Colonic mucosa (tissue), 4 donors: ENCODE measurements around the gene GNB1L. TPM values are rescaled to one million over a fixed set of nuclear protein-coding genes. Genes with fewer than 3 reads are reported as not detected.
"Not testable (repeated sequence)": the region's sequence is repeated elsewhere in the genome, so short reads cannot be mapped to it uniquely, and the experiment has no call there.

ENCODE experiments used
- DNase-seq: peaks from one replicate; pipeline ENCODE4 v3.0.0-alpha.2; 2020
- H3K27ac ChIP-seq: fragments of 200-600 bp; one replicate; pipeline ENCODE4 v1.8.0; 2021
- H3K27me3 ChIP-seq: fragments of 200-600 bp; one replicate; pipeline ENCODE4 v1.8.0; 2021
- H3K36me3 ChIP-seq: fragments of 200-600 bp; one replicate; pipeline ENCODE4 v1.8.0; 2021
- H3K4me1 ChIP-seq: fragments of 200-600 bp; one replicate; pipeline ENCODE4 v1.8.0; 2021; ENCODE audit warnings: mild to moderate bottlenecking
- H3K4me3 ChIP-seq: fragments of 200-600 bp; one replicate; pipeline ENCODE4 v1.8.0; 2021
- H3K9ac ChIP-seq, 2 donors: one replicate each; pipeline ENCODE4 v1.7.0; 2013; ENCODE audit warnings: control low read depth in 2 of 2, low read depth in 2 of 2, low read length in 2 of 2
- H3K9me3 ChIP-seq: fragments of 200-600 bp; one replicate; pipeline ENCODE4 v1.8.0; 2021
- intact Hi-C: fragments of 100-400 bp; cut with DNase I; formaldehyde crosslinking; loops from one replicate; pipeline ENCODE4 v1.14.1; 2022
- total RNA-seq, 2 donors: library from RNA; stranded (reverse); fragmentation: NEBNext Ultra II Directional in 1 of 2; extraction: Animal tissue kit (Norgen Biotek cat#: 25700) in 1 of 2; gene quantifications; one replicate each; pipeline ENCODE4 v1.2.1, GENCODE V29; 2021
- TF ChIP-seq, protein P1 (sequence below): fragments of 200-600 bp; IDR thresholded peaks from one replicate; pipeline ENCODE4 v1.8.0; 2022; ENCODE audit warnings: antibody characterized with exemption, mild to moderate bottlenecking
- donor health status: healthy.
- donor health status: DM: no; HTN: no; CAD: no.
- donor health status: DM: no; HTN: no; CAD: no.

Gene GNB1L
- total RNA-seq, 2 donors from 2014 or later = 4.4 to 10.2 TPM

DNA sequence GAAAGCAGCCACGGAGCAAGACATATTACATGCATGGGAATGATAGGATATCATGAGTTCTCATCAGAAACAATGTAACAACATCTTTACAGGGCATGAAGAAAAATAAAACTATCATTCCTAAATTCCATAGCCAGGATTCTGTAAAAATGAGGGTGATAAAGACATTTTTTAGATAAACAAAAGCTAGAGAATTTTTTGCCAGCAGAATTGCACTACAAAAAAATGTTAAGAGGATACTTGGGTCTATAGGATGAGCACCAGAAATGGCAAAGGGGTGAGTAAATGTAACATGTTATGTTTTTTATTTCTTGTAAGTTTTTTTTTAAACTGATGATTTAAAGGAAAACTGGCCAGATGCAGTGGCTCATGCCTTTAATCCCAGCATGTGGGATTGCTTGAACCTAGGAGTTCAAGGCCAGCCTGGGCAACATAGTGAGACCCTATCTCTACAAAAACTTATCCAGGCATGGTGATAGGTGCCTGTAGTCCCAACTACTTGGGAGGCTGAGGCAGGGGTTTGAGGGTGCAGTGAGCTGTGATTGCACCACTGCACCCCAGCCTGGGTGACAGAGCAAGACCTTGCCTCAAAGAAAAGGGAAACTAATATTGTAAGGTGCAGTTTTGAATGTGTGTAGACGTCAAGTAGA lies 60.9 kb downstream of the GNB1L start:
- Histone ChIP-seq H3K36me3 (no peaks in the 10 kb centered on the region), H3K9me3 (no peaks in the 10 kb centered on the region), H3K27ac (no peak overlapping the region), H3K4me3 (no peak overlapping the region), H3K27me3 (no peaks in the 10 kb centered on the region), H3K4me1 (no peaks in the 10 kb centered on the region), H3K9ac (no peak overlapping the region)
- TF ChIP-seq, protein P1, sequence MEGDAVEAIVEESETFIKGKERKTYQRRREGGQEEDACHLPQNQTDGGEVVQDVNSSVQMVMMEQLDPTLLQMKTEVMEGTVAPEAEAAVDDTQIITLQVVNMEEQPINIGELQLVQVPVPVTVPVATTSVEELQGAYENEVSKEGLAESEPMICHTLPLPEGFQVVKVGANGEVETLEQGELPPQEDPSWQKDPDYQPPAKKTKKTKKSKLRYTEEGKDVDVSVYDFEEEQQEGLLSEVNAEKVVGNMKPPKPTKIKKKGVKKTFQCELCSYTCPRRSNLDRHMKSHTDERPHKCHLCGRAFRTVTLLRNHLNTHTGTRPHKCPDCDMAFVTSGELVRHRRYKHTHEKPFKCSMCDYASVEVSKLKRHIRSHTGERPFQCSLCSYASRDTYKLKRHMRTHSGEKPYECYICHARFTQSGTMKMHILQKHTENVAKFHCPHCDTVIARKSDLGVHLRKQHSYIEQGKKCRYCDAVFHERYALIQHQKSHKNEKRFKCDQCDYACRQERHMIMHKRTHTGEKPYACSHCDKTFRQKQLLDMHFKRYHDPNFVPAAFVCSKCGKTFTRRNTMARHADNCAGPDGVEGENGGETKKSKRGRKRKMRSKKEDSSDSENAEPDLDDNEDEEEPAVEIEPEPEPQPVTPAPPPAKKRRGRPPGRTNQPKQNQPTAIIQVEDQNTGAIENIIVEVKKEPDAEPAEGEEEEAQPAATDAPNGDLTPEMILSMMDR = no peak
- intact Hi-C loops = no loop called here
- no peak for DNase-seq

DNA sequence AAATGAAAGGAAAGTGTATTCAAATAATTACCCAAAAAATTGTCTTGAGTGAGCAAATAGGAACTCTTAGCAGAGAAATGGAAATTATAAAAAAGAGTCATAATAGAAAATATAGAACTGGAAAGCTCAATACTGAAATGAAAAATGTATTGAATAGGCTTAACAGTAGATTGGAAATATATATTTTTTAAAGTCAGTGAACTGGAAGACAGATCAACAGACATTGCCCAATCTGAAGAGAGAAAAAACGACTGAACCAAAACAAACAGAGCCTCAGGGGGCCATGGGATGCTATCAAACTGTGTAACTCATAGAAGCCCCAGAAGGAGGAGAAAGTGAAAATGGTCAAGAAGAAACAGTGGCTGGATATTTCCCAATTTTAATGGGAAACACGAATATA lies 61.5 kb downstream of the GNB1L start:
- TF ChIP-seq, protein P1 = no peak
- H3K9ac ChIP-seq = no peak overlapping the region
- H3K9me3 ChIP-seq = no peaks in the 10 kb centered on the region
- H3K36me3 ChIP-seq = no peaks in the 10 kb centered on the region
- H3K27ac ChIP-seq = no peak overlapping the region
- no peak for DNase-seq
- H3K4me1 ChIP-seq = no peaks in the 10 kb centered on the region
- intact Hi-C loops = no loop called here
- no peaks in the 10 kb centered on the region for H3K27me3 ChIP-seq
- no peak overlapping the region for H3K4me3 ChIP-seq

DNA sequence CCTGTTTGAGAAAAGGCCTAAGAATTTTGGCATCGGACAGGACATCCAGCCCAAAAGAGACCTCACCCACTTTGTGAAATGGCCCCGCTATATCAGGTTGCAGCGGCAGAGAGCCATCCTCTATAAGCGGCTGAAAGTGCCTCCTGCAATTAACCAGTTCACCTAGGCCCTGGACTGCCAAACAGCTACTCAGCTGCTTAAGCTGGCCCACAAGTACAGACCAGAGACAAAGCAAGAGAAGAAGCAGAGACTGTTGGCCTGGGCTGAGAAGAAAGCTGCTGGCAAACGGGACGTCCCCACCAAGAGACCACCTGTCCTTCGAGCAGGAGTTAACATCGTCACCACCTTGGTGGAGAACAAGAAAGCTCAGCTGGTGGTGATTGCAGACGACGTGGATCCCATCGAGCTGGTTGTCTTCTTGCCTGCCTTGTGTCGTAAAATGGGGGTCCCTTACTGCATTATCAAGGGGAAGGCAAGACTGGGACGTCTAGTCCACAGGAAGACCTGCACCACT lies 62.2 kb downstream of the GNB1L start:
- intact Hi-C loops, H3K27ac ChIP-seq, H3K36me3 ChIP-seq, H3K9me3 ChIP-seq, H3K9ac ChIP-seq, H3K4me3 ChIP-seq, H3K27me3 ChIP-seq, H3K4me1 ChIP-seq, DNase-seq: not testable (repeated sequence)

DNA sequence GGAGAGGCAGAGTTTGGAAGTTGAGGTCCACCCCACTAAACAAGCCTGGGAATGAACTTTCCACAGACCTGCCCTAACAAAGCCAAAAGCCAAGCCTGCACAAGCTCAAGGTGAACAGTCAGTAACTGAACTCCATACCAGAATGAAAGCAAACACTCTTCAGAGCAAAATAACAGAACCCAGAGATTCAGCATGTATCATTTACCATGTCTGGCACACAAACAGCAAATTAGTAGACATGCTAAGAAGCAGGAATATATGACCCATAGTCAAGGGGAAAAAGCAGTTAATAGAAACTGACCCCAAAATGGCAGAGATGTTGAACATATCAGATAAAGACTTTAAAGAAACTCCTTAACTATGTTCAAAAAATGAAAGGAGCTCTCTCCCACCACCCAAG lies 62.8 kb downstream of the GNB1L start:
- TF ChIP-seq, protein P1 = no peak
- H3K9me3 ChIP-seq = no peaks in the 10 kb centered on the region
- no peak for DNase-seq
- no peaks in the 10 kb centered on the region for H3K4me1 ChIP-seq
- no peak overlapping the region for H3K27ac ChIP-seq
- intact Hi-C loops = no loop called here
- no peaks in the 10 kb centered on the region for H3K36me3 ChIP-seq
- no peak overlapping the region for H3K4me3 ChIP-seq
- no peaks in the 10 kb centered on the region for H3K27me3 ChIP-seq
- no peak overlapping the region for H3K9ac ChIP-seq

DNA sequence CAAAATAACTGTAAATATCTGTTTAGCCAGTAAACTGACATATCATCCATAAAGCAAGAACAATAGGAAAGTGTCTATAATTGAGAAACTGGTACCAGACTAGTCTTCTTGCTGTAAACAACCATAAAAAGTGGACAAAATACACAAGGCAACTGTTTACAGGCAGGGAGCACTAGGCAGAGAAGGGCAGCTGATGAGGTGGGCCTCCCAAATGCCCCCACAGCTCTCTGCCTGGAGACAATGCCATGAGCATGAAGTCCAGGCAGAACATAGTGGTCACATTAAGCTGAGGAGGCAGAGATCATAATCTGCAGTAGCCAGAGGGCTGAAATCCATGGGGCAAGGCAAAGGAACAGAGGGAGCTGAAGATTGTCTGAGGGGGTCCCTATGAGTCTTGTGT lies 63.4 kb downstream of the GNB1L start:
- Histone ChIP-seq H3K36me3 (no peaks in the 10 kb centered on the region), H3K9ac (no peak overlapping the region)
- TF ChIP-seq, protein P1 = no peak

DNA sequence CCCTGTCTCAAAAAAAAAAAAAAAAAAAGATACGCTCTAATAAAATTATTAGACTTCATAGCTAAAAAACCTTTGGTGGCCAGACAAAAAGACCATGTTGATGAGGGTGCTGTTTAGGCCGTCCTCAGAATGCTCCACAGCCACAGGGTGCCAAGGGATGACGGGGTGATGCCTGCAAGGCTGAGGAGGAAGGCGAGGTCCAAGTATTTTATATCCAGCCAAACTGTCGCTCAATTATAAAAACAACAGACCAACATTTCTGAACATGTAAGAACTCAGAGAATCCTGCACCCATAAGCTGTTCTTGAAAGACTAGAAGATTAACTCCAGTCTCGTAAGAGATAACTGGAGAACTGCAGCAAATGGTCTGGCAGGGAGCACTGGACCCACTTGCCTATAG lies 64.8 kb downstream of the GNB1L start:
- Histone ChIP-seq H3K36me3 (no peaks in the 10 kb centered on the region), H3K27ac (no peak overlapping the region), H3K4me3 (no peak overlapping the region), H3K4me1 (no peaks in the 10 kb centered on the region), H3K27me3 (no peaks in the 10 kb centered on the region), H3K9me3 (no peaks in the 10 kb centered on the region), H3K9ac (no peak overlapping the region)
- DNase-seq = no peak
- TF ChIP-seq, protein P1 = no peak
- intact Hi-C loops = no loop called here

More for the DNA sequence above, 63.4 kb downstream of the GNB1L start:
- Histone ChIP-seq H3K9me3 (no peaks in the 10 kb centered on the region), H3K4me3 (no peak overlapping the region), H3K27me3 (no peaks in the 10 kb centered on the region), H3K27ac (no peak overlapping the region), H3K4me1 (no peaks in the 10 kb centered on the region)
- intact Hi-C loops = no loop called here
- no peak for DNase-seq
